HL-60/S4 (cell line): ENCODE measurements around the gene RPGR.

Experiments
- in situ Hi-C: fragments of 300-500 bp; cut with MboI; formaldehyde crosslinking; loops from 2 replicates; pipeline ENCODE4 v1.14.3; 2022; ENCODE audit warnings: low sequenced_read_pairs

Gene RPGR

GRCh38 chrX:38332505-38332904 lies 5.2 kb upstream of the RPGR start:
- in situ Hi-C loops: no loop called here

- in situ Hi-C loops: no loop called here
Observed at GRCh38 chrX:38327775-38328081, 419 bp upstream of the RPGR start.

GRCh38 chrX:38326086-38326485 lies 1.2 kb downstream of the RPGR start:
- in situ Hi-C loops: no loop called here

- in situ Hi-C loops: no loop called here
Observed at GRCh38 chrX:38320819-38321218, 6.5 kb downstream of the RPGR start.

- in situ Hi-C loops: no loop called here
Observed at GRCh38 chrX:38318606-38319005, 8.7 kb downstream of the RPGR start.

GRCh38 chrX:38318196-38318595 lies 9.1 kb downstream of the RPGR start:
- in situ Hi-C loops: no loop called here

GRCh38 chrX:38315186-38315585 lies 12.1 kb downstream of the RPGR start:
- in situ Hi-C loops: no loop called here

- in situ Hi-C loops: no loop called here
Observed at GRCh38 chrX:38313190-38313589, 14.1 kb downstream of the RPGR start.

- in situ Hi-C loops: no loop called here
Observed at GRCh38 chrX:38312436-38312835, 14.9 kb downstream of the RPGR start.

GRCh38 chrX:38311743-38312142 lies 15.6 kb downstream of the RPGR start:
- in situ Hi-C loops: no loop called here

- in situ Hi-C loops: no loop called here
Observed at GRCh38 chrX:38305971-38306370, 21.3 kb downstream of the RPGR start.

GRCh38 chrX:38304010-38304409 lies 23.3 kb downstream of the RPGR start:
- in situ Hi-C loops: no loop called here

- in situ Hi-C loops: no loop called here
Observed at GRCh38 chrX:38293741-38294140, 33.6 kb downstream of the RPGR start.

GRCh38 chrX:38287674-38288073 lies 39.6 kb downstream of the RPGR start:
- in situ Hi-C loops: no loop called here

- in situ Hi-C loops: no loop called here
Observed at GRCh38 chrX:38285649-38286048, 41.7 kb downstream of the RPGR start.

- in situ Hi-C loops: no loop called here
Observed at GRCh38 chrX:38282049-38282448, 45.3 kb downstream of the RPGR start.

- in situ Hi-C loops: no loop called here
Observed at GRCh38 chrX:38279188-38279587, 48.1 kb downstream of the RPGR start.

GRCh38 chrX:38278682-38279081 lies 48.6 kb downstream of the RPGR start:
- in situ Hi-C loops: no loop called here

GRCh38 chrX:38277802-38278201 lies 49.5 kb downstream of the RPGR start:
- in situ Hi-C loops: no loop called here

- in situ Hi-C loops: no loop called here
Observed at GRCh38 chrX:38277136-38277535, 50.2 kb downstream of the RPGR start.

- in situ Hi-C loops: no loop called here
Observed at GRCh38 chrX:38276089-38276488, 51.2 kb downstream of the RPGR start.

GRCh38 chrX:38275615-38276014 lies 51.7 kb downstream of the RPGR start:
- in situ Hi-C loops: no loop called here

GRCh38 chrX:38273453-38273852 lies 53.9 kb downstream of the RPGR start:
- in situ Hi-C loops: no loop called here

- in situ Hi-C loops: no loop called here
Observed at GRCh38 chrX:38271154-38271716, 56.1 kb downstream of the RPGR start.
